ENCODE results near the gene GCGR.

The GCGR gene

GRCh38 chr17:81842725-81843504 is 39.0 kb downstream of the GCGR start:
- H3K4me3 Mint-ChIP-seq: no peak overlapping the region
- peaks cover 12% of the 10 kb centered on the region for H3K36me3 Mint-ChIP-seq (ENCODE audit: low read depth)
- H3K4me1 Mint-ChIP-seq: peaks cover 12% of the 10 kb centered on the region
- no peak for TF ChIP-seq CTCF (IDR thresholded peaks at IDR 0.05)
- no peaks in the 10 kb centered on the region for H3K27me3 Mint-ChIP-seq (ENCODE audit: low read depth, poor library complexity)
- H3K9me3 Mint-ChIP-seq: no peaks in the 10 kb centered on the region
- no peak for DNase-seq
- H3K27ac Mint-ChIP-seq: no peak overlapping the region

GRCh38 chr17:81843713-81844326 is 39.9 kb downstream of the GCGR start:
- Mint-ChIP-seq H3K36me3 (ENCODE audit: low read depth) (peaks cover 12% of the 10 kb centered on the region), H3K27ac (peak overlapping the region; percentile 81), H3K9me3 (no peaks in the 10 kb centered on the region), H3K27me3 (ENCODE audit: low read depth, poor library complexity) (no peaks in the 10 kb centered on the region), H3K4me1 (peaks cover 8% of the 10 kb centered on the region), H3K4me3 (no peak overlapping the region)
- no peak for DNase-seq
- TF ChIP-seq CTCF (IDR thresholded peaks at IDR 0.05): no peak

GRCh38 chr17:81844327-81844851 is 40.4 kb downstream of the GCGR start:
- Mint-ChIP-seq H3K4me1 (peaks cover 2% of the 10 kb centered on the region), H3K27me3 (ENCODE audit: low read depth, poor library complexity) (no peaks in the 10 kb centered on the region), H3K36me3 (ENCODE audit: low read depth) (peaks cover 12% of the 10 kb centered on the region), H3K27ac (no peak overlapping the region), H3K4me3 (no peak overlapping the region), H3K9me3 (no peaks in the 10 kb centered on the region)
- TF ChIP-seq CTCF (IDR thresholded peaks at IDR 0.05): no peak
- DNase-seq: no peak

GRCh38 chr17:81844887-81845286 is 40.9 kb downstream of the GCGR start:
- no peak overlapping the region for H3K27ac Mint-ChIP-seq
- TF ChIP-seq CTCF (IDR thresholded peaks at IDR 0.05): no peak
- peaks cover 12% of the 10 kb centered on the region for H3K36me3 Mint-ChIP-seq (ENCODE audit: low read depth)
- H3K9me3 Mint-ChIP-seq: no peaks in the 10 kb centered on the region
- no peaks in the 10 kb centered on the region for H3K27me3 Mint-ChIP-seq (ENCODE audit: low read depth, poor library complexity)
- no peak overlapping the region for H3K4me3 Mint-ChIP-seq
- DNase-seq: no peak
- H3K4me1 Mint-ChIP-seq: no peaks in the 10 kb centered on the region

- Mint-ChIP-seq H3K4me3 (no peak overlapping the region), H3K27ac (no peak overlapping the region)
These were observed 41.4 kb downstream of the GCGR start for GRCh38 chr17:81845361-81845760.

More at GRCh38 chr17:81845361-81845760, 41.4 kb downstream of the GCGR start:
- no peak for DNase-seq
- Mint-ChIP-seq H3K27me3 (ENCODE audit: low read depth, poor library complexity) (no peaks in the 10 kb centered on the region), H3K9me3 (no peaks in the 10 kb centered on the region), H3K4me1 (no peaks in the 10 kb centered on the region), H3K36me3 (ENCODE audit: low read depth) (peaks cover 17% of the 10 kb centered on the region)
- no peak for TF ChIP-seq CTCF (IDR thresholded peaks at IDR 0.05)

Measured in nephron progenitor cell (in vitro differentiated cells).